ENCODE results near the gene TSSC4. TPM values are rescaled to one million over a fixed set of nuclear protein-coding genes. Genes with fewer than 3 reads are reported as not detected.

The TSSC4 gene
- total RNA-seq, 1 donor = 29.7 TPM

GRCh38 chr11:2434008-2434407, 33.5 kb downstream of the TSSC4 start:
- no peaks in the 10 kb centered on the region for H3K4me1 ChIP-seq (ENCODE audit: insufficient read depth, low read length)
- H3K27me3 ChIP-seq (ENCODE audit: insufficient read depth, low read length) = no peaks in the 10 kb centered on the region
- no peaks in the 10 kb centered on the region for H3K9me3 ChIP-seq (ENCODE audit: low read depth, low read length)
- H3K4me3 ChIP-seq (ENCODE audit: low read length) = no peak overlapping the region

DNA sequence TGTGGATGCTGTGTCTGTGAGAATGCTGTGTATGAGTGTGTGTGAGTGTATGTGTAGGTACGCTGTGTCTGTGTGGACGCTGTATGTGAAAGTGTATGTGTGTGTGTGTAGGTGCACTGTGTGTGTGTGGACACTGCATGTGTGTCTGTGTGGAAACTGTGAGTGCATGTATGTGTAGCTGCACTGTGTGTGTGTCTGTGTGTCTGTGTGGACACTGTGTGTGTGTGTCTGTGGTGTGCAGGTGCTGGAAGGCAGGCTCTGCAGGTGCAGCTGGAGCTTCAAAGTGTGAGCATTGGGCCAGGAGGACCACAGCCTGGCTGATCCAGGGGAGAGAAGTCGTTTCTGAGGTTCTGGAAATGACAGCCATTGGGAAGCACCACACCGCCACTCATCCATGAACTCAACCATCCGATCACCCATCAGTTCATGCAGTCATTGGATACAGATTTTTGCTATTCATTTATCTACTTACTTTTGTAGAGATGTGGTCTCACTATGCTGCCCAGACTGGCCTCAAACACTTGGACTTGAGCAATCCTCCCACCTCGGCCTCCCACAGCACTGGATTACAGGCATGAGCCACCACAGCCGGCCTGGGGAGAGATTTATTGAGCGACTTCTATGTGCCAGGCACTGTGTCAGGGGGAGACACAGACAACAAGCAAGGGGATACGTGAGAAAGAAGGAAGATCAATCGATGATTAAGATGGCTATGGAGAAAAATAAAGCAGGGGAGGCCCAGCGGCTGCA, 34.1 kb downstream of the TSSC4 start:
- H3K27me3 ChIP-seq (ENCODE audit: insufficient read depth, low read length) = no peaks in the 10 kb centered on the region
- no peaks in the 10 kb centered on the region for H3K9me3 ChIP-seq (ENCODE audit: low read depth, low read length)
- H3K4me3 ChIP-seq (ENCODE audit: low read length) = no peak overlapping the region
- H3K4me1 ChIP-seq (ENCODE audit: insufficient read depth, low read length) = no peaks in the 10 kb centered on the region

DNA sequence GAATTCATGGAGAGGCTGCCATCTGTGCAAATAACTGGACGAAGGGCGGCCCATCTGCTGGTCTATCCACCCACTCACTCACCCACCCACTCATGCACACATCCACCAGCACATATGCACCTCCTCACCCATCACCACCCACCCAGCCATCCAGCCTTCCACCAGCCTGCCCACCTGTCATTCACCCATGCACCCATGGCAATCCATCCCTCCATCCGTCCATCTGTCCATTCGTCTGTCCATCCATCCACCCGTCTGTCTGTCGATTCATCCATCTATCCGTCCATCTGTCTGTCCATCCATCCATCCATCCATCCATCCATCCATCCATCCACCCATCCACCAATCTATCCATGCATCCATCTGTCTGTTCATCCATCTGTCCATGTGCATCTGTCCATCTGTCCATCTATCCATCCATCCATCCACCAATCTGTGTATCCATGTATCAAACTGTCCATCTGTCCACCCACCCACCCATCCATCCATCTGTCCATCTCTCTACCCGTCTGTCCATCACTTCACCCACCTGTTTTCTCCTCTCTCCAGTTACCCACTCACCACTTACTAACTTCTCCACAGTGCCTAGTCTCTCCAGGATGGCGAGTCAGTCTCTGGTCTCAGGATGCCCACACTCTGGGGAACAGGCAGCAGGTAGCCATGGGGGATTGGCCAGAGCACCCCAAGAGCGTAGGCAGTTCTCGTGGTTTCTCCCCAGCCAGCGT, 34.9 kb downstream of the TSSC4 start:
- Histone ChIP-seq H3K27me3 (ENCODE audit: insufficient read depth, low read length) (no peaks in the 10 kb centered on the region), H3K4me1 (ENCODE audit: insufficient read depth, low read length) (peaks cover 2% of the 10 kb centered on the region), H3K9me3 (ENCODE audit: low read depth, low read length) (no peaks in the 10 kb centered on the region), H3K4me3 (ENCODE audit: low read length) (no peak overlapping the region)

DNA sequence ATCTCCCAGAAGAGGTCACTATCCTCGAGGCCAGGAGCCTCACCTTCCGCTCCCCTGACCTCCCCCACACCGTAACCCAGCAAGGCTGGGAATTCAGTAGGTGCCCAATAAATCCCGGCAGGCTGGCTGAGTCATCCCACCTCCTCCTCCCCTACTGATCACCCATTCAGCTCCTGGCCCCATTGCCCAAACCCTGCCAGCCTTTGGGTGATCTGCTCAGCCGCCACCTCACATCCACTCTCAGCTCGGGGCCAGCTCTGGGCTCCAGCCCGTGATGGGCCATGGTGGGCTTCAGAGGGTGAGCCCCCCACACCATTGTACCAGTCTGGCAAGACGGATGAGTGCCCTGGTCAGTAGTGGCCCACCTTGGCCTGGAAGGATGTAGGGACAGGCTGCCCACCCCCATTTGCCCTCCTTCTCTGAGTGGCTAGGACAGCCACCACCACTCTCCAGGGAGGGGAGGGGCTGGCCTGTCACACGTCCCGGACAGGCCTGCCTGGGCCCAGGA, 35.5 kb downstream of the TSSC4 start:
- H3K27me3 ChIP-seq (ENCODE audit: insufficient read depth, low read length) = no peaks in the 10 kb centered on the region
- no peak overlapping the region for H3K4me3 ChIP-seq (ENCODE audit: low read length)

GRCh38 chr11:2436521-2437031, 36.0 kb downstream of the TSSC4 start:
- no peak overlapping the region for H3K4me3 ChIP-seq (ENCODE audit: low read length)
- no peaks in the 10 kb centered on the region for H3K27me3 ChIP-seq (ENCODE audit: insufficient read depth, low read length)
- peaks cover 8% of the 10 kb centered on the region for H3K4me1 ChIP-seq (ENCODE audit: insufficient read depth, low read length)
- no peaks in the 10 kb centered on the region for H3K9me3 ChIP-seq (ENCODE audit: low read depth, low read length)

More for the DNA sequence above, 35.5 kb downstream of the TSSC4 start:
- Histone ChIP-seq H3K4me1 (ENCODE audit: insufficient read depth, low read length) (peaks cover 8% of the 10 kb centered on the region), H3K9me3 (ENCODE audit: low read depth, low read length) (no peaks in the 10 kb centered on the region)

GRCh38 chr11:2437516-2437915, 37.0 kb downstream of the TSSC4 start:
- Histone ChIP-seq H3K4me3 (ENCODE audit: low read length) (no peak overlapping the region), H3K27me3 (ENCODE audit: insufficient read depth, low read length) (no peaks in the 10 kb centered on the region), H3K9me3 (ENCODE audit: low read depth, low read length) (no peaks in the 10 kb centered on the region), H3K4me1 (ENCODE audit: insufficient read depth, low read length) (peaks cover 8% of the 10 kb centered on the region)

GRCh38 chr11:2439820-2440219, 39.3 kb downstream of the TSSC4 start:
- no peak overlapping the region for H3K4me3 ChIP-seq (ENCODE audit: low read length)
- H3K9me3 ChIP-seq (ENCODE audit: low read depth, low read length) = no peaks in the 10 kb centered on the region
- peaks cover 12% of the 10 kb centered on the region for H3K4me1 ChIP-seq (ENCODE audit: insufficient read depth, low read length)
- no peaks in the 10 kb centered on the region for H3K27me3 ChIP-seq (ENCODE audit: insufficient read depth, low read length)

DNA sequence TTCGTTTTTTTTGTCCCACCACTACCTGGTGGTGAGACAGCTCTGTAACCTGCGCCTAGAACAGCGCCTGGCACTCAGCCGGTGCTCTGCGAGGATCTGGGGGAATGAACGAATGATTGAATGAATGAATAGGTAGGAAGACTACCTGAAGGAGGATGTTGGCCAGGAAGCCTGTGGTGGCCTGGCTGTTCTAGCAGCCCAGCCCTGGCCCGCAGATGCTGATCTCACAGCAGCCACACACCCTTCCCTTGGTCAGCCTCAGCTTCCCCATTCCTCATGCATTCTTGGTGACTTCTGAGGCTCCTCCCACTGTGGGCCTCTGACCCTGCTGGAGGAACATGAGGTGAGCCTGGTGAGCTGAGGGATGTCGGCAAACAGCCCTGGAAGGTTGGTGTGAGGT, 40.1 kb downstream of the TSSC4 start:
- peaks cover 17% of the 10 kb centered on the region for H3K4me1 ChIP-seq (ENCODE audit: insufficient read depth, low read length)
- no peak overlapping the region for H3K4me3 ChIP-seq (ENCODE audit: low read length)
- no peaks in the 10 kb centered on the region for H3K27me3 ChIP-seq (ENCODE audit: insufficient read depth, low read length)
- H3K9me3 ChIP-seq (ENCODE audit: low read depth, low read length) = no peaks in the 10 kb centered on the region

GRCh38 chr11:2441171-2441570, 40.6 kb downstream of the TSSC4 start:
- no peaks in the 10 kb centered on the region for H3K9me3 ChIP-seq (ENCODE audit: low read depth, low read length)
- peaks cover 22% of the 10 kb centered on the region for H3K4me1 ChIP-seq (ENCODE audit: insufficient read depth, low read length)
- H3K27me3 ChIP-seq (ENCODE audit: insufficient read depth, low read length) = no peaks in the 10 kb centered on the region
- no peak overlapping the region for H3K4me3 ChIP-seq (ENCODE audit: low read length)

GRCh38 chr11:2442589-2442988, 42.0 kb downstream of the TSSC4 start:
- Histone ChIP-seq H3K4me3 (ENCODE audit: low read length) (no peak overlapping the region), H3K27me3 (ENCODE audit: insufficient read depth, low read length) (no peaks in the 10 kb centered on the region), H3K9me3 (ENCODE audit: low read depth, low read length) (no peaks in the 10 kb centered on the region), H3K4me1 (ENCODE audit: insufficient read depth, low read length) (peaks cover 36% of the 10 kb centered on the region)

DNA sequence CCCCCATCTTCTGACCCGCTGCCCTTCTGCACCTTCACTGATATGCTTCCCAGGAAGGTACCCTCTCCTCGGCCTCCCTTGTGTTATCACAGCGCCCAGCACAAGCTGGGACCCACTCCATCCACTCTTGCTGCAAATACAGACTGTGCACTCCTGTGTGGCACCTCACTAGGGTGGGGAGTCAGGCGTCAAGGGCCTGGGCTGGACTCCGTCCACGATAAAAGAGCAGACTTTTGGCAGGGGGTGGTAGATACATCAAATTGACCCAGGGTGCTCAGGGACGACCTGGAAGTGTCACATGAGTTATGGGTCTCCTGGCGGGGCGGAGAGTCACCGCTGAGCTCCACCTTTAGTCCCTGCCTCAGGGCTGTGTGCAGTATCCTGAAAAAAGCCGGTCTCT, 42.9 kb downstream of the TSSC4 start:
- H3K27me3 ChIP-seq (ENCODE audit: insufficient read depth, low read length) = no peaks in the 10 kb centered on the region
- no peaks in the 10 kb centered on the region for H3K9me3 ChIP-seq (ENCODE audit: low read depth, low read length)
- peaks cover 44% of the 10 kb centered on the region for H3K4me1 ChIP-seq (ENCODE audit: insufficient read depth, low read length)
- H3K4me3 ChIP-seq (ENCODE audit: low read length) = no peak overlapping the region

DNA sequence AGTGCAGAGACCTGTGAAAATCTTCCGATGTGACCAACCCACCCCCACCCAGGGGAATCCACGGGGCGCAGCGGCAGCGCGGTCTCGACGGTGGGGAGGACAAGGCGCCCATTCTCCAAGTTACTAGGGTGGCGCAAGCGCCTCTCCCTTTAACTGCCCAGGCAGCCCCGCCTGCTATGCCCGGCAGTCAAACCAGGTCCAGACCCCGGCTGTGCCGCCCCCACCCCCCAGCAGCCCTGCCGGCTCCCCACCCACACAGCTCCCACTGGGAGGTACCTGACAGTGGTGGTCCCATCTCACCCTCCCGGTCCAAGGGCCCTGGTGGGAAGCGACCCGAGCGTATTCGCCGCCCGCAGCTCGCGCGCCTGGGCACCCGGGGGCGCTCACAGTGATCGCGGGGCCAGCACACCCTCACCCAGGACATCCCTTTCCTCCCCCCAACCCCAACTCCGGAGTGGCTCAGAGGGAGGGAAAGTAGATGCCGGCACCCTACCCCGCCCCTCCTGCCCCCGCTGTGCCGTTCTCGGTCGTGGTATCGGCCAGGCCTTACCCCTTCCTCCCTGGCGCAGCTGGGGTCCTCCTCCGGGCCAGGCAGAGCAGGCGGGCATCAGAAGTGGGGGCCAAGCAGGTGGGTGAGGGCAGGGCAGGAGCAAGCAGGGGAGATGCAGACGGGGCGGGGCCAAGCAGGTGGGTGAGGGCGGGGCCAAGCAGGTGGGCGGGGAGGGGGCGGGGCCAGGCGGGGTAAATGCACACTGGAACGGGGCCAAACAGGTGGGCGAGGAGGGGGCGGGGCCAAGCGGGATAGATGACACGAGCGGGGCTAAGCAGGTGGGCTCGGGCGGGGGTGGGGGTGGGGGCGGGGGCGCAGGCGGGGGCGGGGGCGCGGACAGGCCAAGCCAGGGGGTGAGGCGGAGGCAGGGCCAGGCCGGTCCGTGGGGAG, 43.6 kb downstream of the TSSC4 start, which contains the start of gene TRPM5:
Gene TRPM5, minus strand, starts transcription at position 634 of the 940 bp plus-strand sequence. CDS start 21,478 bp downstream, outside the sequence.
- Histone ChIP-seq H3K9me3 (ENCODE audit: low read depth, low read length) (no peaks in the 10 kb centered on the region), H3K27me3 (ENCODE audit: insufficient read depth, low read length) (no peaks in the 10 kb centered on the region), H3K4me1 (ENCODE audit: insufficient read depth, low read length) (peaks cover 45% of the 10 kb centered on the region), H3K4me3 (ENCODE audit: low read length) (peak within 1 kb of the TSS; percentile 49)

- H3K9me3 ChIP-seq (ENCODE audit: low read depth, low read length) = no peaks in the 10 kb centered on the region
- H3K27me3 ChIP-seq (ENCODE audit: insufficient read depth, low read length) = no peaks in the 10 kb centered on the region
- peak within 1 kb of the TSS; percentile 49 for H3K4me3 ChIP-seq (ENCODE audit: low read length)
- peaks cover 45% of the 10 kb centered on the region for H3K4me1 ChIP-seq (ENCODE audit: insufficient read depth, low read length)
Observed at GRCh38 chr11:2444821-2445745, 44.5 kb downstream of the TSSC4 start, which contains the start of gene KCNQ1. Gene KCNQ1 (plus strand): TSS chr11:2445008. CDS start chr11:2445099, 91 bp downstream.

Measured in mononuclear cell (primary cell).